Mesodermal cell (in vitro differentiated cells): ENCODE measurements around the gene SCRT2.

Experiments
- H3K27ac ChIP-seq: 2 replicates; pipeline ENCODE4 v1.7.0; 2013; ENCODE audit warnings: mild to moderate bottlenecking, low read depth, low read length, moderate library complexity; ENCODE audit not compliant: severe bottlenecking
- H3K36me3 ChIP-seq: 2 replicates; pipeline ENCODE4 v1.7.1; 2013; ENCODE audit warnings: mild to moderate bottlenecking, low read length, moderate library complexity; ENCODE audit not compliant: control insufficient read depth, insufficient read depth
- H3K4me1 ChIP-seq: one replicate; pipeline ENCODE4 v1.7.1; 2013; ENCODE audit warnings: mild to moderate bottlenecking, low read length; ENCODE audit not compliant: insufficient read depth, control insufficient read depth, poor library complexity, severe bottlenecking
- H3K4me3 ChIP-seq: 2 replicates; pipeline ENCODE4 v1.7.0; 2013; ENCODE audit warnings: low read length, control low read depth, mild to moderate bottlenecking; ENCODE audit not compliant: insufficient read depth, poor library complexity, severe bottlenecking; ENCODE audit errors: extremely low read depth
- H3K9me3 ChIP-seq: 2 replicates; pipeline ENCODE4 v1.7.1; 2013; ENCODE audit warnings: mild to moderate bottlenecking, low read length, moderate library complexity; ENCODE audit not compliant: control insufficient read depth
- WGBS, 2 experiments: methylation state at CpG; one replicate each; pipeline ENCODE4 v1.1.5; 2013; ENCODE audit warnings: missing lambda C conversion rate in 2 of 2; ENCODE audit not compliant: insufficient coverage in 2 of 2; 5-methylcytosine and 5-hydroxymethylcytosine counted together

The SCRT2 gene

DNA sequence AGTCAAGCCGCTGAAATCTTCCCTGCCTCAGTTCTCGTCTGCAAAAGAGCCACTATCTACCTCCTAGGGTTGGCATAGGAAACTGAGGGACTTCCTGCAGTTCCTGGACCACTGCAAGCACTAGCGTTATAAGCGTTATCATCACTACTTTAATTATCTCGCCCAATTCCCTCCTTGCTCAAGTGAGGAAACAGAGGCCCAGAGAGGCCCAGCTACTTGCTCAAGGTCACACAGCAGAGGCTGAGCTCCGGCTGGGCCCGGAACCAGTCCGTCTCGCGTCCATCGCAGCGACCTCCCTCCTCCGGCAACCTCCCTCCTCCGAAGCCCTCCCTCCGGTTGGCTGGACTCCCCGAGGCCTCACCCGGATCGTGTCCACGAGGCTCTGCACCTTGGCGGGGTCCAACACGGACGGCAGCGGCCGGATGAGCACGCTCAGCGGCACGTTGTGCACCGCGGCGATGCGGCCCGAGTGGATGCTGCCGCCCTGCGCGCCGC is 22.9 kb downstream of the SCRT2 start:
- H3K36me3 ChIP-seq = peaks cover 28% of the 10 kb centered on the region
- H3K9me3 ChIP-seq = no peaks in the 10 kb centered on the region
- peak overlapping the region; percentile 85 for H3K27ac ChIP-seq
- H3K4me3 ChIP-seq = peak overlapping the region; percentile 54
- 4 to 6% methylated on average over 21 to 34 of the region's 36 CpGs for WGBS, 2 experiments
- peaks cover 15% of the 10 kb centered on the region for H3K4me1 ChIP-seq

DNA sequence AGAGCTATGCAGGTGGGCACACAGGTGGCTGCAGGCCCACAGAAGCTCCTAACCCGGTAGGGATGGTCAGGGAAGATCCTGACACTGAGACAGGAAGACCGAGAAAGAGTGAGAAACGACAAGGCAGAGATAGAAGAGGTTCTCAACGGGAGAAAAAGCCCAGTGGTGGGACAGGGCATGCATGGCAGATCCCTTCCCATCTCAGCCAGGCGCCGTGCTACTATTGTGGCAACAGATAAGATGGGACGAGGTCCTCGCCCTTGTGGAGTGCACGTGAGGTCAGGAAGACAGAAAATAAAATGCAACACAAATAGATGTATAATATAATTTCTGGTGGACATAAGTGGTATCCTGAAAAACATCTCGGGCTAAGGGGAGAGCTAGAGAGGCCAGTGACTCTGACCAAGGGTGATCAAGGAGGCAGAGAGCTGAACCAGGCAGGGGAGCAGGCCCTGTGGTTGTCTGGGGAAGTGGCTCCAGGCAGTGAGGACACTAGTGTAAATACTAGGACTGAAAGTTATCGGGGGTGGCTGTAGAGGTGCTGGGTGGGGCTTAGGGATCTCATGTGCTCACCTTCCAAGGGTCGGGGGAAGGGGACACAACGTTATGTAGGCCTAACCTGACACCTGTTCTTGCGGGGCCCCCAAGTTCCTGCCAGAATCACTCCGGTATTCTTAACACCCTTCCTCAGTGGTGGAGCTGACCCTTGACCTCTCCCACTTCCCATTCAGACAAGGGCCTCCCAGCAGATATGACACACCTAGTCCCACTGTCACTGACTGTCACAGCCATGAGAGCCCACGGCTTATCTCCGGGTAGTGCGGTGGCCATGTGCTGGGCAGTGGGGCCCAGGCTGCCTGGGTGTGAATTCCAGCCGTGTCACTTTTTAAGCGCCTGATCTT is 23.6 kb downstream of the SCRT2 start:
- Histone ChIP-seq H3K9me3 (no peaks in the 10 kb centered on the region), H3K4me3 (peak overlapping the region; percentile 54), H3K27ac (no peak overlapping the region), H3K4me1 (peaks cover 15% of the 10 kb centered on the region), H3K36me3 (peaks cover 35% of the 10 kb centered on the region)
- 66 to 68% methylated on average over 17 to 18 of the region's 20 CpGs for WGBS, 2 experiments

DNA sequence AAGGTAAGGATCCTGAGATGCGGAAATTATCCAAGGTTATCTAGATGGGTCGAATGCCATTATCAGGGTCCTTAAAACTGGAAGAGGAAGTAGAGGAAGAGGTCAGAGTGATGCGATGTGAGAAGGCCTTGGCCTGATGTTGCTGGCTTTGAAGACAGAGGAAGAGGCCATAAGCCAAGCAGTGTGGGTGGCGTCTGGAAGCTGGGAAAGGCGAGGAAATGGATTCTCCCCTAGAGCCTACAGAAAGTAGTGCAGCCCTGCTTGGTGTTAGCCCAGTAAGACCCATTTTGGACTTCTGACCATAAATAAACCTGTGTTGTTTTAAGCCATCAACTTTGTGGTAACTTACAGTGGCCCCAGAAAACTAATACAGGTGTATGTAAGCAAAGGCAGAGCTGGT is 24.6 kb downstream of the SCRT2 start:
- 90 to 94% methylated on average over 5 of the region's 5 CpGs for WGBS, 2 experiments
- no peak overlapping the region for H3K4me3 ChIP-seq
- H3K9me3 ChIP-seq = no peaks in the 10 kb centered on the region
- peaks cover 20% of the 10 kb centered on the region for H3K4me1 ChIP-seq
- no peak overlapping the region for H3K27ac ChIP-seq
- H3K36me3 ChIP-seq = peaks cover 40% of the 10 kb centered on the region

DNA sequence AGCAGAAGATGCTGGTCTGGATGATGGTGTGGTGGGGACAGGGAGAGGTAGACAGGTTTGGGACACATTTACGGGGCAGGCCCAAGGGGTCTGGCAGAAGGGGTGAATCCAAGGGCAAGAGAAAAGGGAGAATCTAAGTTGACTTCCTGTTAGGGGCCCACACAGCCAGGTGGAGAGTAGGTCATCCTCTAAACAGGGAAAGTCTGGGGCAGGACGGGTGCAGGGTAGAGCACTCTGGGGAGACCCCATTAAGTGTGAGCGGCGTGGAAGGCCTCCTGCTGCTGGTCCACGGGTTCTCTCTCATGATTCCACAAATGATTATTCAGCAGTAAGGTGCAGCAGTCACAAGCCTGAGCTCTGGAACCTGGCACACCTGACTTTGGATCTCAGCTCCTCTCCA is 25.3 kb downstream of the SCRT2 start:
- Histone ChIP-seq H3K27ac (no peak overlapping the region), H3K4me1 (peaks cover 25% of the 10 kb centered on the region)
- WGBS, 2 experiments = 92 to 96% methylated on average over 5 of the region's 5 CpGs

DNA sequence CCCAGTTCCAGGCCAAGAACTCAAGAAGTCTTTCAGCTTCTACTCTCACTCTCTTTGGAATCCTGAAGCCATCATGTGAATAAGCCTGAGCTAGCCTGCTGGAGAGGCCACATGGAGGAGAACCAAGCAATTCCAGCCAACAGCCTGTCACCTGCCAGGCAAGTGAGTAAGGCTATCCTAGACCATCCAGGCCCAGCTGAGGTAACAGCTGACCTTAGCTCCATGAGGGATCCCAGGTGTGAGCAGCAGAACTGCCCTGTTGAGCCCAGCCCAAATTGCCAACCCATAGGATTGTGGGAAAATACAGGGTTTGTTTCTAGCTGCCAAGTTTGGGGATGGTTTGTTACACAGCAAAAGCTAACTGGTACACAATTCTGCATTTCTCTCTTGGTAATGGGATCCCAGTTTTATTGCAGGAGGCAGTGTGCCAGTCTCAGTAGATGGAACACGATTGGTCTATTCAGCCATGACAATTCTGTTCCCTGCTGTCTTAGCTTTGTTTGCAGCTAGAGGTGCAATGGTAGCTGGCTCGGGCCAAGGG is 28.1 kb downstream of the SCRT2 start:
- H3K36me3 ChIP-seq = peaks cover 40% of the 10 kb centered on the region
- H3K27ac ChIP-seq = no peak overlapping the region
- WGBS, 2 experiments = 81 to 83% methylated on average over 1 to 2 of the region's 2 CpGs

More for the DNA sequence above, 25.3 kb downstream of the SCRT2 start:
- H3K4me3 ChIP-seq = no peak overlapping the region
- H3K9me3 ChIP-seq = no peaks in the 10 kb centered on the region
- H3K36me3 ChIP-seq = peaks cover 40% of the 10 kb centered on the region

DNA sequence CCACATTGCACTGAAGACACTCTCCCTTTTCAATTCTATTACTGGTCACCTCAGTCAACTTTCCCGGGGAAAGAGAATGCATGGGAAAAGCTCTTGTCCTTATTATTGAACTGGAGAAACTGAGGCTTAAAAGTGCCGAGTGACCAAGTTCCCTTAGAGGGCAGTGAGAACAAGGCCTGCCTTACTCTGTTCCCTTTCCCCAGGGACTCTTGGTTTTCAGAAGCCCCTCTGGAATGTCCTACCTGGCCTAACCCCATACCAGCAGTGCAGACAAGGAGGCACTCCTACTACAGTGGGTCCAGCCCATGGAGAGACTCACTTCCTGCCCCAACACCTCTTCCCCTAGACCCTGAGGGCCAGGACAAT is 28.8 kb downstream of the SCRT2 start:
- H3K4me1 ChIP-seq = peaks cover 17% of the 10 kb centered on the region
- 95 to 100% methylated on average over 1 to 2 of the region's 2 CpGs for WGBS, 2 experiments
- H3K4me3 ChIP-seq = no peak overlapping the region
- no peaks in the 10 kb centered on the region for H3K9me3 ChIP-seq
- H3K36me3 ChIP-seq = peaks cover 40% of the 10 kb centered on the region
- no peak overlapping the region for H3K27ac ChIP-seq

More for the DNA sequence above, 28.1 kb downstream of the SCRT2 start:
- no peak overlapping the region for H3K4me3 ChIP-seq
- H3K4me1 ChIP-seq = peaks cover 19% of the 10 kb centered on the region
- no peaks in the 10 kb centered on the region for H3K9me3 ChIP-seq

DNA sequence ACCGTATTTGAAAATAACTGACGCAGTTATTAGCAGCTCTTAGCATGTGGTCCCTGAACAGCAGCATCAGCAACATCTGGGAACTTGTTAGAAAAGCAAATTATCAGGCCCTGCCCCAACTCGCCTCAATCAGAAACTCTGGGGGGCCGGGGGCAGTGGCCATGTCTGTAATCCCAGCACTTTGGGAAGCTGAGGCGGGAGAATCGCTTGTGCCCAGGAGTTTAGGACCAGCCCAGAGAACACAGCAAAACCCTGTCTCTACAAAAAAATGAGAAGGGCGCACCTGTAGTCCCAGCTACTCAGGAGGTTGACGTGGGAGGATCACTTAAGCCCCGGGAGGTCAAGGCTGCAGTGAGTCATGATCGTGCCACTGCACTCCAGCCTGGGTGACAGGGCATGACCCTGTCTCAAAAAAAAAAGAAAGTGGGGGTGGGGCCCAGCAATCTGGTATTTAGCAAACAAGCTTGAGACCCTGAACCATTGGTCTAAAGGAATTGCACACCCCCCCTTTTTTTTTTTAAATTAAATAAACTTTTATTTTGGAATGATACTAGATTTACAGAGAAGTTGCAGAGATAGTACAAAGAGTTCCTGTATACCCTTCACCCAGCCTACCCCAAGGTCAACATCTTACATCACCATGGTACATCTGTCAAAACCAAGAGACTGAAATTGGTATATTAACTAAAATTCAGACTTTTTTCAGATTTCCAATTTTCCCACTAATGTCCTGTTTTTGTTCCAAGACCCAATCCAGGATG is 29.3 kb downstream of the SCRT2 start:
- Histone ChIP-seq H3K9me3 (no peaks in the 10 kb centered on the region), H3K4me1 (peaks cover 14% of the 10 kb centered on the region), H3K36me3 (peaks cover 40% of the 10 kb centered on the region), H3K27ac (no peak overlapping the region), H3K4me3 (no peak overlapping the region)
- 89 to 91% methylated on average over 10 of the region's 10 CpGs for WGBS, 2 experiments

DNA sequence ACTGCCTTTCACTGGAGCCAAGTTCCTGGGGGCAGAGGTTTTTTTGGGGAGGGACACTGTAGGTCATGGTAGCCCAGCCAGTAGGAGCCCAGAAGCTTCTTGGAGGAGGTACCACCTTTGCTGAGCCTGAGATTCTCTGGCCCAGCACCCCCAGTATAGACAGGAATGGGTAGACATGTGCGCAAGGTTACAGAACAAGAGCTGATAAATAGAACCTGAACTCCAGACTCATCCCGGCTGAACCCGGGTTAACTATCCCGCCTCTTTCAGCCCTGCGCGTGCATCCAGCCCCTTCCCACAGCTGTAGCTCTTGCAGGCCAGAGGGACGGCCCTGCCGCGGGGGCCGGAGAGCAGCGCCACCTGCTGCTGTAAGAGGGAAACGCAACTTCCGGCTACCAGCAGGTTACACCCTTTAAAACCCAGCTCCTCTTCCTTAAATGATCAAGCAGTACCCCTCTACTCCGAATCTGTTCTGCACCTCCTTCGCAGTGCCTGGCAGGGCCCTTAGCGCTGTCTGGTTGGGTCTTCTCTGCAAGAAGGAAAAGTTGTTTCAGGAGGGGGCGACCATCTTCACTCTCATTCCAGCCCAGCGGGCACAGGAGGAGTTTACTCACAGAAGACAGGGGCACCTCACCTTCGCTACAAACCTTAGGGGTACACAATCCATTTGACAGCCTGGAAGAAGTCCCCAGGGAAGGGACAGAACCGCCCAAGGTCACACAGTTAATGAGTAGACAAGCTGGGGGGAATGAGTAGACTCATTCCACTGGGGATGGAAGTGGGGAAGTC is 30.1 kb downstream of the SCRT2 start:
- 7 to 38% methylated on average over 10 to 14 of the region's 20 CpGs for WGBS, 2 experiments

DNA sequence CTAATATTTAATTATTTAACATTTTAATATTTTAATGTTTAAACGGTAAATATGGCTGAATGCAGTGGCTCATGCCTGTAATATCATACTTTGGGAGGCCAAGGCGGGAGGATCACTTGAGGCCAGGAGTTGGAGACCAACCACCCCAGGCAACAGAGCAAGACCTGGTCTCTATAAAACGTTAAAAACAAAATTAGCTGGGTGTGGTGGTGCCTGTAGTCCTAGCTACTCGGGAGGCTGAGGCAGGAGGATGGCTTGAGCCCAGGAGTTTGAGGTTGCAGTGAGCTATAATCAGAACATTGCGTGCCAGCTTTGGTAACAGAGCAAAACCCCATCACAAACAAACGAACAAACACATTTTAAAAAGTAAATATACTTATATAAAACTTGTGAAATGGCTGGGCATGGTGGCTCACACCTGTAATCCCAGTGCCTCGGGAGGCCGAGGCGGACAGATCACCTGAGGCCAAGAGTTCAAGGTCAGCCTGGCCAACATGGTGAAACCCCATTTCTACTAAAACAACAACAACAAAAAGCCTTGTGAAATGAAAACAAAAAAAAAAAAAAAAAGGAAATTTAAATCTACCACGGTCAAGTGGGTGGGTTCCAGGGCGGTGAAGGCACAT is 30.8 kb downstream of the SCRT2 start:
- 82 to 100% methylated on average over 2 to 4 of the region's 11 CpGs for WGBS, 2 experiments
- Histone ChIP-seq H3K4me1 (peaks cover 14% of the 10 kb centered on the region), H3K27ac (no peak overlapping the region), H3K9me3 (no peaks in the 10 kb centered on the region), H3K36me3 (peaks cover 33% of the 10 kb centered on the region), H3K4me3 (no peak overlapping the region)

More for the DNA sequence above, 30.1 kb downstream of the SCRT2 start:
- Histone ChIP-seq H3K9me3 (no peaks in the 10 kb centered on the region), H3K4me1 (peaks cover 14% of the 10 kb centered on the region), H3K36me3 (peaks cover 40% of the 10 kb centered on the region), H3K4me3 (no peak overlapping the region), H3K27ac (no peak overlapping the region)
